AG10803 (cell line): Measurements from ENCODE around the gene SRP68.
A peak's percentile ranks its signal among the peaks of the same experiment; 100 is the strongest.

Source experiments
- DNase-seq: peaks from one replicate; pipeline ENCODE4 v3.0.0; 2010; ENCODE audit warnings: low read depth
- H3K4me3 ChIP-seq: 2 replicates; pipeline ENCODE4 v1.5.1; 2011; ENCODE audit warnings: mild to moderate bottlenecking, low read length, control low read depth
- TF ChIP-seq, protein P1 (sequence below): conservative IDR thresholded peaks from 2 replicates; pipeline ENCODE4 v1.5.1; 2011; ENCODE audit warnings: mild to moderate bottlenecking, low read length, control low read depth, inconsistent platforms

SRP68 gene

DNA sequence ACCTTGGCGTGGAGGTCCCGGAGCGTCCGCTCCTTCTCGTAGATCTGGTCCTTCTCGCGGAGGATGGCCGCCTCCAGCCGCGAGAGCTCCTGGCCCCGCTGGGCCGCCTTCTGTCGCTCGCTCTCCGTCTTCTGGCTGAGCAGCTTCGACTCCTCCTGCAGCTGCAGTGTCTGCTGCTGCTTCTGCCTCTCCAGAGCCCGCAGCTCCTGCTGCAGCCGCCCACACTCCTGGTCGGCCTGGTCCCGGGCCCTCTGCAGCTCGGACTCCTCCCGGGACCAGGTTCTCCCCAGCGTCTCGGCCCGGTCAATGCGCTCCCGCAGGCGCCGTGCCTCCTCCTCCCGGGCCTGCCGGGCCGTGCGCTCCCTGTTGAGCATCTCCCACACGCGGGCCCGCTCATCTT is 64.1 kb downstream of the SRP68 start:
- H3K4me3 ChIP-seq = no peak overlapping the region
- TF ChIP-seq, protein P1, sequence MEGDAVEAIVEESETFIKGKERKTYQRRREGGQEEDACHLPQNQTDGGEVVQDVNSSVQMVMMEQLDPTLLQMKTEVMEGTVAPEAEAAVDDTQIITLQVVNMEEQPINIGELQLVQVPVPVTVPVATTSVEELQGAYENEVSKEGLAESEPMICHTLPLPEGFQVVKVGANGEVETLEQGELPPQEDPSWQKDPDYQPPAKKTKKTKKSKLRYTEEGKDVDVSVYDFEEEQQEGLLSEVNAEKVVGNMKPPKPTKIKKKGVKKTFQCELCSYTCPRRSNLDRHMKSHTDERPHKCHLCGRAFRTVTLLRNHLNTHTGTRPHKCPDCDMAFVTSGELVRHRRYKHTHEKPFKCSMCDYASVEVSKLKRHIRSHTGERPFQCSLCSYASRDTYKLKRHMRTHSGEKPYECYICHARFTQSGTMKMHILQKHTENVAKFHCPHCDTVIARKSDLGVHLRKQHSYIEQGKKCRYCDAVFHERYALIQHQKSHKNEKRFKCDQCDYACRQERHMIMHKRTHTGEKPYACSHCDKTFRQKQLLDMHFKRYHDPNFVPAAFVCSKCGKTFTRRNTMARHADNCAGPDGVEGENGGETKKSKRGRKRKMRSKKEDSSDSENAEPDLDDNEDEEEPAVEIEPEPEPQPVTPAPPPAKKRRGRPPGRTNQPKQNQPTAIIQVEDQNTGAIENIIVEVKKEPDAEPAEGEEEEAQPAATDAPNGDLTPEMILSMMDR = no peak

DNA sequence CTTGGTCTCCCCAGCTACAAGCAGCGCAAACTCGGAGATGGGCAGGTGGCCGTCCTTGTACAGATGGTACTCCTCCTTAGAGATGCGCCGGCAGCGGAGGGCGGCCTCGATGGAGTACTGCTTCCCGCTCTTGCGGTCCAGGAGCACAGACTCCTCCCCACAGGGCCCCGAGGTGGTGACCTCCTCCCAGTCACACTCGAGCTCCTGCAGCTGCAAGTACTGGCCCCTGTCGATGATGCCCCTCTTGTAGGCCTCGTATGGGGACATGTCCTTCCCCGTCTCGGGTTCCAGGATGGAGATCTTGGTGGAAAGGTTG is 64.5 kb downstream of the SRP68 start:
- DNase-seq = no peak
- H3K4me3 ChIP-seq = no peak overlapping the region
- TF ChIP-seq, protein P1 = no peak

More for the DNA sequence above, 64.1 kb downstream of the SRP68 start:
- no peak for DNase-seq

DNA sequence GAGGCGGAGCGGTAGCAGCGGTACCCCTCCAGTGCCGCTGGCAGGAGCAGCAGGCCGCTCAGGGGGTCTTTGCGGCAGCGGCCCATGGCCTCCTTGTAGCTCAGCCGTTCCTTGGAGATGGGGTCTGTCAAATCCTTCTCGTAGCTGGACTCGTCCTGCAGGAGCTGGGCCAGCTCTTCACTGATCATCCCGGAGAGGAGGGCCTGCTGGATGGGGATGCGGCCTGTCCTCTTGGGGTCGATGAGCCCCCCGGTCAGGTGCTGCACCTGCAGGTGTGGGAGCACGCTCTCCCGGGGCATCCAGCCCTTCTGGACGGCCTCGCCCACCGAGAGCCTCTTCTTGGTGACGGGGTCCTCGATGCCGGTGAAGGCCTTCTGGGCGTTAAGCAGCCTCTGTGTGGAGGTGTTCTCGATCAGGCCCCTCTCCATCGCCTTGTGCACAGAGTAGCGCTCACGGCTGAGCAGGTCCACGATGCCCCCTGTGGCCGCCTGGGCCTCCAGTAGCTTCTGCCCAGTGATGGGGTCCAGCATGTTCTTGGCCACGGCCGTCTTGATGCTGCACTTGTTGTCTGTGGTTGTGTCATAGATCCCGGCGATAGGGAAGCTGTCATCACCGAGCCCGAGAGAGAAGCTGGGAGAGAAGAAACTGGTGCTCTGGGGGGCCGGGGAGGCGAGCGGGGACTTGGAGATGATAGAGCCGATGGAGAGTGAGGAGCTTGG is 65.0 kb downstream of the SRP68 start:
- no peak for DNase-seq
- TF ChIP-seq, protein P1 = no peak
- H3K4me3 ChIP-seq = no peak overlapping the region

DNA sequence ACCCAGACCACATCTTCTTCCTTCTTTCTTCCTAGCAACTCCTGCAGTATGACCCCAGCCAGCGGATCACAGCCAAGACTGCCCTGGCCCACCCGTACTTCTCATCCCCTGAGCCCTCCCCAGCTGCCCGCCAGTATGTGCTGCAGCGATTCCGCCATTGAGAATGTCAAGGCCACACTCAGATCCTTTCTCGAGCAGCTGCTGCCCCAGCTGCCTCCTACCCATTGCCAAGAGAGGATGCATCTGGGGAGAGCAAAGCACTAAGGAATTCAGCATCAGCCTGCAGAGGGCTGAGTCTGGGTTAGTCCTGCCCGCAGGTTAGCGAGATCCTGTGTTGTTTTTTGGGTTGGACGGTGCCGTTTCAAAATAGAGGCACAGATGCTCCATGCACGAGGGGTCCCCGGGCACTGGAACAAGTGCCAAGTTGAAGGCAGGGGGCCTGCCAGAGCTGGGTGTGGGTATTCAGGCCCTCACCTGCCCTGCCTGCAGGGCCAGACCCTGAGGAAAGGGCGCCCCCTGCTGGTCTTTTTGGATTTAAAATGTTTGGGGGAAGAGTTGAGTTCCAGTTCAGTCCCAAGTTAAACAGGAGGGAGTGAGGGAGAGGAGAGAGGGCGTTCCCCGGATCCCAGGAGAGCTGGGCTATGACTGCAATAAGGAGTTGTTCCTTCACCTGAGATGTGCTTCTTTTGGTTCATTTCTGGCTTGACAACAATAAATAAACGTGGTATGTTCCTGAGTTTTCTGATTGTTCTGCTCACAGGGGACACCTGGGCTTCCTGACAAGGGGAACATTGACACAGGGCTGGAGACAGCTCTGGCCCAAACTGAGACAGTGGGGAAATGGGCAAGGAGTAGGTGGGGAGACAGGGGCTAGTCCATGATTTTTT is 66.8 kb downstream of the SRP68 start:
- TF ChIP-seq, protein P1 = peak; percentile 69
- peak; percentile 55 for DNase-seq
- no peak overlapping the region for H3K4me3 ChIP-seq

DNA sequence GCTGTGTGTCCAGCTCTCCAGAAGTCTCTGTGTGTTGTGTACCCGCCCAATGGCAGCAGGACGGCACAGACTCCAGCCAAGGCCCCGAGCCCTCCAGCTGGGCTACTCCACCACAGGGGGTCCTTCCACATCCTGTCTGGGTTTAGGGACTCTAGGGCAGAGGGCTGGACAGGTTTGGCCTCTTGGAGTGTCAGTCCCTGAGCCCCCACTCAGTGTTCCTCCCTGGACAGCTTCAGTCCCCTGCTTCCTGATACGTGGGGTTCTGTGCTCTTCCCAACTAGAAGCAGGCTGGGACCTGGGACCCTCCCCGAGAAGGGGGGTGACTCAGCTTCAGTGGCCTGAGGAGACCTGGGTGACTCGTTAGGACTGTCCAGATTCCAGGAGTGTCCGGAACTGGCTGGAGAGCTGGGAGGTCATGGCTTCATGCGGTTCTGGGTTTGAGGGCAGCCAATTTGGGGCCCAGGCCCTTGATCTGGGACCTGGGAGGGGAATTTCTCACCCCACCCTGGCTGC is 67.5 kb downstream of the SRP68 start:
- no peak for DNase-seq
- no peak overlapping the region for H3K4me3 ChIP-seq
- TF ChIP-seq, protein P1 = no peak

DNA sequence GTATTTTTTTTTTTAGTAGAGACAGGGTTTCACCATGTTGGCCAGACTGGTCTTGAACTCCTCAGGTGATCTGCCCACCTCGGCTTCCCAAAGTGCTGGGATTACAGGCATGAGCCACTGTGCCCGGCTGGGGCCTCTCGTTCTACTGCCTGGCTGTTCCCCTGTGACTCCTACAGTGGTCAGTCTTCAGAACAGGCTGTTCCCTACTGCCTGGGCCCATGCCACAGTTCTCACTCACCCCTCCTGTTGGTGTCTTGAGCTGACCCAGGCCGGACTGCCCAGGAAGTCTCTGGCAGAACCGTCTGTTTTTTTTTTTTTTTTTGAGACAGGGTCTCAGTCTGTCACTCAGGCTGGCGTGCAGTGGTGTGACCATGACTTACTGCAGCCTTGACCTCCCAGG is 68.4 kb downstream of the SRP68 start:
- no peak for DNase-seq
- TF ChIP-seq, protein P1 = no peak
- H3K4me3 ChIP-seq = no peak overlapping the region
